DMS79 treated with DMSO at 0.1 percent for 48 hours (cell line): ENCODE measurements around the gene OPCML.

Experiments used
- DNase-seq: peaks from one replicate; lab custom pipeline; 2025; lab: John Stamatoyannopoulos, UW

OPCML gene

GRCh38 chr11:132850266-132850665 lies 682.0 kb downstream of the OPCML start:
- no peak for DNase-seq

DNA sequence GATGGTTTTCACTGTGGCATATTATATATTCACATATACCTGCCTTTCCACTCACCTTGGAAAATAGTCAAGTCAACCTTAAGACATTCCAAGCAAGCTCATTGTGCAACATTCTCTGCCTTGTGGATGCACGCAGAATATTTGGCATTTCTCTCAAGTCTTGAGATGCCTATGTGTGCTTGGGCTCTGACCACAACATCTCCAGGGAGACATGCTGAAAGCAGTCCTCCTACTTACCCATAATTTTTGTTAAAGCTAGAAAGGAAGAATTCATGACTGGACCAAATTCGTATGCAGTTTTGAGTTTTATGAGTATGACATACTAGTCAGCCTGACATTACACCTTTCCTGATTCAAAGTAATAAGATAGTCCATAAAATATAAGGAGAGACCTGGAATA lies 684.0 kb downstream of the OPCML start:
- no peak for DNase-seq

DNA sequence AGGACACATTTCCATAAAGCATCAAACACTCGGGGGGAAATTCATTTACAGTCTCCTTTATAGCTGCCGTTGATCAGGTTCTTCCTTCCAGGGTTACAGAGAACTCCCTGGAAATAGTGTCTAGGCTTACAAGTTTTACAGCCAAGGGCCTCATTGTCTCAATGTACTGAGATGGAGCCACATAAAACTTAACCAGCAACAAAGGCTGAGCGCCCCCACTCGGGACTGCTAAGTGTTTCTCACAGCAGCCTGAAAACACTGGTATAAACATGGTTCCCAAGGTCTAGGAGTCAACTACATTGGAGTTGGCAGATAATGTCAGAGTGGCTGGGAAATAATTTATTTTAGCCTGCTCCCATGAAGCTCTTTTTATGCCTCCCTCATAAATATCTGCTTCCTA lies 686.2 kb downstream of the OPCML start:
- no peak for DNase-seq

DNA sequence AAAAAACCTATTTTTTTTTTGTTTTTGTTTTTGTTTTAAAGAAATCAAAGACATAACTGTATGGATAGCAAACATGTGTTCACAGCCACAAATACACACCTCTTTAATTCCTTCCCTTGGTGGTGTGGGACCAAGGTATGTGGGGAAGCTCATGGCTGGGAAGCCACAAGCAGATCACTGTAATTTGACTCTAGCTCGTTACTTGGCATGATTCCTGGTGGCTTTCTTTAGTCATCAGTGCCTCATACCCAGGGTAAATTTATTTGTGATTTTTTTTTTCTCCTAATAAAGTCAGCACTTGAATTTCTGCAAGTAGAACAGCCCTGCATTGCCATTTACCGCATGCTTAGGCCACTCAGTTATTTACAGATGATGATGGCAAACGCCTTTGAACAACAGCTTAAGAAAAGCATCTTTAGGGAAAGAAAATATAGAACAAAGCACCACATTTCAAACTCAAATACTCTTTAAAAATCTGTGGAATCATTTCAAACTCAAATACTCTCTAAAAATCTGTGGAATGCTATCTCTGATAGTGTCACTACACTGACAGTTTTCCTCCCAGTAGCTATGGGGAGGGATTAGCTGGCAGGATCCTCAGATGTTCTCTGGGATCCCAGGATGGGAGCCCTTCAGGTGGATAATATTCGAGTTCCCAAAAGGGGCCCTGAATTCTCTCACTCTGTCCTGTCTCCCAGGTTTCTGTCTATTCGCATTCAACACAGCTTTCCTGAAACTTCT lies 687.2 kb downstream of the OPCML start:
- DNase-seq: peak; percentile 71

GRCh38 chr11:132840660-132841059 lies 691.6 kb downstream of the OPCML start:
- DNase-seq: no peak

DNA sequence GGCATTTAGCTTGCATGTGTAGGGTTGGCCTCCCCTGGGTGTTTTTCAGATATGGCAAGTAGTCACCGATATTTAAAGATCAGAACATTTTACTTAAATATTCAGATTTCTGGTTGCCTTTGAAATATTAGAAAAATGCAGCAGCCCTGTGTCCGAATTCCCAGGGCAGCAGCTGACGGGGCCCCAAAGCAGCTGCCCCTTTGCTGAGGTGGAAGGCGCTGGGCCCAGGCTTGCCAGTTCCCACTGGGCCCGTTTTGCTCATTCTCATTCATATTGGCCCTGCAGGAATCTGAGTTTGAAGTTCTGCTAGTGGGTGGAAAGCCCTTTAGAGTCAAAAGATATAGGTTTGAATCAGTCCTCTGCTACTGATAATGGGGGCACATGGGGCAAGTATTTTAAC lies 692.1 kb downstream of the OPCML start:
- no peak for DNase-seq

- no peak for DNase-seq
Observed at GRCh38 chr11:132839236-132839945, 692.9 kb downstream of the OPCML start.

- DNase-seq: no peak
Observed at GRCh38 chr11:132838627-132839026, 693.7 kb downstream of the OPCML start.

GRCh38 chr11:132831272-132831671 lies 701.0 kb downstream of the OPCML start:
- no peak for DNase-seq

DNA sequence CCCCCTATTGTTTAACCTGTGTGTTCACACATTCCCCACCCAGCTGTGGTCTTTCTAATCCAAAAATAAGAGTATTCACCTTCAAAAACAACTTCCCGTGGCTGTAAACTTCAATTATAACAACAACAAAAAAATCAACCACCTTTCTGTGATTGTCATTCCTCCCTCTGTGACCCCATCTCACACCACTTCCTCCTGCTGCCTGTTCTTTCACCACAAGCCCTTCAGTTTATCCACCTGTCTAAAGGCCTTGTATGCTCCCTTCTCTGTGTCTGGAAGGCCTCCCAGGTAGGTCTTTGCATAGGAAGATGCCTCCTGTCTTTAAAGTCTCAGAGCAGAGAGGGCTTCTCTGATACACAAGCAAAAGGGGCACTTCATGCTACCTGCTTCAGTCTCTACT lies 707.7 kb downstream of the OPCML start:
- no peak for DNase-seq

DNA sequence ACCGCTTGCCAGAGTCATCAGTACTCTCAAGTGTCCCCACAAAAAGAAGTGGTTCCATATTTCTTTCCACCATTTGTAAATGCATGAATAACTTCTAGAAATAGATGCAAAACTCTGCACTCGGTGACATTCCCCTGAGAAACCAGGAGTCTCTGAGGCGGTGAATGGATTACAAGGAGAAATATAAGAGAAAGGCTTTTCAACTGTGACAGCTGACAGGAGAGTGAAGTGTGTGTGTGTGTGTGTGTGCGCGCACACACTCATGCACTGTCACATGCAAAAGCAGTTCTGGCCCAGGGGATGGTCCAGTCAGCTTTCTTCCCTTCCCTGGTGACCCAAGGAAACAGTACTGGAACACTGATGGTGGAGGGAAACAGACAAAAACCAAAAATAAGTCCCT lies 710.0 kb downstream of the OPCML start:
- DNase-seq: no peak

DNA sequence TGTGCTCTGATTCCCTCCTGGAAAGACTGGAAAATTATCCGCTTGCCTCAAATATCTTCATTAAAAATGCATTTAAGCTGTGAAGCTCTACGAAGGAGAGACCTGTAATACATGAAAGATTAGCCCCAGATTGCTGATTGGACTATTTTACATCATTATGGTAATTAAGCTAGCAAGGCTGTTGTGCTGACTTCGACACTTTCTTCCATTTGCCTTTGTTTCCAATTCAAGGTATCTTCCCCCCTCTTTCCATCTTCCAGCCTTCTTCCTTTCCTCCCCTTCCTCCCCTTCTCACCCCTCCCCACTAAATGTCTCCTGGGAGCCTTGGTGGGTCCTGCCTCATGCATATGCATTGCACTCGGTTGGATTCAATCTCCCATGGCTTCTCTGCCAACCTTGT lies 710.8 kb downstream of the OPCML start:
- DNase-seq: no peak

DNA sequence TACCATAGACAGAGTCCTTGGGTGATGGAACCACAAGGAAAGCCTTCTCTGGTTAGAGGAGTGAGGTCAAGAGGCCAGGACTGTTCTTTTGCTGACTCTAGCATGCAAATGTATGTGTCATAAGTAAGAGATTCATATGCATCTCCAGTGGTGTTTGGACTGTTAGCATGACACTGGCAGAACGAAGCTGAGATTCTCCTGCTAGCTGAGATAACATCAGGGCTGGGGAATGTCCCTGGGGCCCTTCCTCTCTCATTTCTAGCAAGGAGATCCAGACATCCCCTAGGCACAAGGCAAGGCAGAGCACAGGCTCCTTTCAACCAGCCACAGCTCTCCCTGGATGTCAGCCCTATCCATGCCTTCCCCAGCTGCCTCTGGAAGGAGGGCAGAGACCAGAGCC lies 711.3 kb downstream of the OPCML start:
- DNase-seq: no peak

GRCh38 chr11:132818951-132819350 lies 713.4 kb downstream of the OPCML start:
- no peak for DNase-seq

DNA sequence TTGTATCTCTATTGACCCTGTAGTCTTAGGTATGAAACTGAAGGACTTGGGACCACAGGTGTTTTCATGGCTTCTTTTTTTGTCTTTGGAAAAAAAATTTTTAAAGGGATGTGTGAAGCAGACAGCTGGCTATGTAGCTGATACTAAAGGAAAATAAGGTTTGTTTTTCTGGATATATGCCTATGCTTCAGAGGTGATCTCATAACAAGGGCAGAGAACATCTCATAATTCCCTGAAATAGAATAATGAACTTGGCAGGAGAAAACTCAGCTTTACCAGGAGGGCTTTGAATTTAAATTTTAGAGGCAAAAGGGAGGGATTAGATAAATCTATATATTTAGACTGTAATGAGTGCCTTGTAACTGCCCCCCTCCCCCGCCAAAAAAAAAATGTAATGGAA lies 714.9 kb downstream of the OPCML start:
- no peak for DNase-seq

GRCh38 chr11:132814410-132814809 lies 717.9 kb downstream of the OPCML start:
- DNase-seq: no peak

- DNase-seq: no peak
Observed at GRCh38 chr11:132811649-132812048, 720.7 kb downstream of the OPCML start.

DNA sequence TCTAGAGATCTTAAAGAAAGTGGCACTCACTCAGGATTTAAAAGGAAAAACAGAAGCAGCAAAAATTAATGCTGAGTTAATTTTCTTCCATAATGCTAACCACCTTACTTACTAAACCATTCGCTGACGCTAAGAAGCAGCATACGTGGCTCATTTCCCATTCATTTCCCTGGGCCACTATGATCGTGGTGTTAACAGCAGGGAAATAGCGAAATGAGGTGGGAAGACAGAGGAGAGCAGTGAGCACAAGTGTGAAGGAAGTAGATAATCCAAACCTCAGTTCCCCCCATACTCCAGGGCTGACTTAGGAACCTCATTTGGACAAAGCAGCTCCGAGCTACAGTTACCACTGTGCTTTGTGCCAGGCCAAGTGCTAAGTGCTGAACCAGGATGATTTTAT lies 723.2 kb downstream of the OPCML start:
- DNase-seq: no peak

DNA sequence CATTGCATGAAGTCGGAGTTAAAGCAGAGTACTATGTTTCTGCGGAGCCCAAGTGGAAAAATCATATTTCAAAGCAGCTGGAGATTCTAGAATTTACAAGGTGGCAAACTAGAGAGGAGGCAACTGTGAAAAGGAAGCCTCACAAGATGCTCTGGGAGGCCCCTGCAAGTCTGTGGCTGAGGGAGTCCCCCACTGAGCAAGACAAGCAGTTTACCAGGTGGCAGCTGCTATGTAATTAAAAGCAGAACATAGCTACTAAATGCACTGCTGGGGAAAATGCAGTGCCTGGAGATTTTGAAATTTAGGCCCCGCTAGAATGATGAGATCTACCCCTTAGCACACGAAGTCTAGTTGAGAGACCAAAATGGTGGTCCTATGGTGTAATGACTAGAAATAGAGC lies 728.0 kb downstream of the OPCML start:
- DNase-seq: no peak

GRCh38 chr11:132803436-132803835 lies 728.9 kb downstream of the OPCML start:
- no peak for DNase-seq

- DNase-seq: no peak
Observed at GRCh38 chr11:132802947-132803346, 729.4 kb downstream of the OPCML start.

DNA sequence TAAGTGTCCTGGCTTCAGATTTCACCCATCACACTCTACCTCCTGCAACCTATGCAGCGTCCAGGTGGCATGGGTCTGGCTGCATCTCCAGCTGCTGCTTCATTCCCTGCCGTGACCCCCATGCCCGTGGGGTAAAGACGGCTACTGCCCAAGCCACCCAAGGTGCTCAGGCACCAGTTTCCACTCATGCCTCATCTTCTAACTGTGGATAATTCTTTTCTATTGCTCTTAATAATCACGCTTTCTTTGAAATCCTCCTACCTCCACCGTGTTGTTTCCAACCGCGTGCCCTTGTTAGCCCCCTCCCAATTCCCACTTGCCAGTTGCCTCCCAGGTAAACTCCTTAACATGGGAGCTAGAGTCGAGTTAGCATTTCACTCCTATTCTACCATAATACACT lies 738.5 kb downstream of the OPCML start:
- DNase-seq: no peak

- no peak for DNase-seq
Observed at GRCh38 chr11:132792341-132793140, 739.8 kb downstream of the OPCML start.
